OCI-LY1 (cell line): ENCODE measurements around the gene HMOX1.

Source experiments
- EZH2 ChIP-seq: fragments of 200-600 bp; sonication (generic), shearing (Covaris generic); IDR thresholded peaks from 2 replicates; pipeline ENCODE4 v1.8.0; 2017; ENCODE audit warnings: borderline replicate concordance, mixed run types, mild to moderate bottlenecking, antibody characterized with exemption, low read length, moderate library complexity, mixed read lengths
- TF ChIP-seq, protein P1 (sequence below): fragments of 200-600 bp; sonication (generic), shearing (Covaris generic); IDR thresholded peaks from 2 replicates; pipeline ENCODE4 v1.5.1; 2017; ENCODE audit warnings: mild to moderate bottlenecking, antibody characterized with exemption, low read length, moderate library complexity, mixed read lengths

DNA sequence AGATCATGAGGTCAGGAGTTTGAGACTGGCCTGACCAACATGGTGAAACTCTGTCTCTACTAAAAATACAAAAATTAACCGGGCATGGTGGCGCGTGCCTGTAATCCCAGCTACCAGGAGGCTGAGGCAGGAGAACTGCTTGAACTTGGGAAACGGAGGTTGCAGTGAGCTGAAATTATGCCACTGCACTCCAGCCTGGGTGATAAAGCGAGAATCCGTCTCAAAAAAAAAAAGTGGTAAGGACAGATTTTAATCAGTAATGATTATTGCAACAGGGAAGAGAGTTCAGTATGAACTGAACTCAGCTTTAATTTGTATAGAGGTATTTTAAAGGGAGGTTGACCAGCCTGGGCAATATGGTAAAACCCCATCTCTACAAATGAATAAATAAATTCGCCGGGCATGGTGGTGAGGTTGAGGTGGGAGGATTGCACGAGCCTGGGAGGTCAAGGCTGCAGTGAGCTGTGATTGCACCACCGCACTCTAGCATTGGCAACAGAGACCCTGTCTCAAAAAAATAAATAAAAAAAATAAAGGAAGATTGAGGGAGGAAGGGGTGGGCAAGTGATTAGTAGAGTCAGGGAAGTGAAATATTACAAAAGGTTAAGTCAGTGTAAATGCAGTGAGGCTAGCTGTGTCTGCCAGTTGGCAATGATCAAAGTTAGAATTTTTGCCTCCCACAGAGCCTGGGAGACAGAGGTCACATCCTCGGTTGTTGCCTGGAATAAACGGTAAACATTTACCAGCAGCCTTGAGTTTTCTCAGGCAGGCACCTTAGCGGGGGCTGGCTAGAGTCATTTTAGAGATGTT is 16.4 kb downstream of the HMOX1 start:
- TF ChIP-seq, protein P1, sequence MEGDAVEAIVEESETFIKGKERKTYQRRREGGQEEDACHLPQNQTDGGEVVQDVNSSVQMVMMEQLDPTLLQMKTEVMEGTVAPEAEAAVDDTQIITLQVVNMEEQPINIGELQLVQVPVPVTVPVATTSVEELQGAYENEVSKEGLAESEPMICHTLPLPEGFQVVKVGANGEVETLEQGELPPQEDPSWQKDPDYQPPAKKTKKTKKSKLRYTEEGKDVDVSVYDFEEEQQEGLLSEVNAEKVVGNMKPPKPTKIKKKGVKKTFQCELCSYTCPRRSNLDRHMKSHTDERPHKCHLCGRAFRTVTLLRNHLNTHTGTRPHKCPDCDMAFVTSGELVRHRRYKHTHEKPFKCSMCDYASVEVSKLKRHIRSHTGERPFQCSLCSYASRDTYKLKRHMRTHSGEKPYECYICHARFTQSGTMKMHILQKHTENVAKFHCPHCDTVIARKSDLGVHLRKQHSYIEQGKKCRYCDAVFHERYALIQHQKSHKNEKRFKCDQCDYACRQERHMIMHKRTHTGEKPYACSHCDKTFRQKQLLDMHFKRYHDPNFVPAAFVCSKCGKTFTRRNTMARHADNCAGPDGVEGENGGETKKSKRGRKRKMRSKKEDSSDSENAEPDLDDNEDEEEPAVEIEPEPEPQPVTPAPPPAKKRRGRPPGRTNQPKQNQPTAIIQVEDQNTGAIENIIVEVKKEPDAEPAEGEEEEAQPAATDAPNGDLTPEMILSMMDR, result no peak
- no peak for TF ChIP-seq EZH2
